Astrocyte (in vitro differentiated cells and primary cell): ENCODE results near the gene YJEFN3. TPM values are rescaled to one million over a fixed set of nuclear protein-coding genes. Genes with fewer than 3 reads are reported as not detected.

Experiments used
- DNase-seq: peaks from one replicate; pipeline ENCODE4 v3.0.0-alpha.2; 2010; ENCODE audit warnings: low read depth
- FAIRE-seq: peaks from 2 replicates; lab custom pipeline; 2011; peaks lifted over from hg19 to GRCh38; lab: Jason Lieb, UNC
- H2AFZ ChIP-seq: 2 replicates; pipeline ENCODE4 v1.6.0; 2012; ENCODE audit warnings: low read depth, low read length, inconsistent platforms
- H3K27ac ChIP-seq: 2 replicates; pipeline ENCODE4 v1.5.1; 2011; ENCODE audit warnings: low read depth, low read length, inconsistent platforms
- H3K27me3 ChIP-seq: 2 replicates; pipeline ENCODE4 v1.6.0; 2011; ENCODE audit warnings: low read length, inconsistent platforms; ENCODE audit not compliant: insufficient read depth
- H3K36me3 ChIP-seq: 2 replicates; pipeline ENCODE4 v1.5.1; 2011; ENCODE audit warnings: low read length, inconsistent platforms; ENCODE audit not compliant: insufficient read depth
- H3K4me1 ChIP-seq: 2 replicates; pipeline ENCODE4 v1.5.1; 2011; ENCODE audit warnings: low read length, inconsistent platforms; ENCODE audit not compliant: insufficient read depth
- H3K4me2 ChIP-seq: 2 replicates; pipeline ENCODE4 v1.6.0; 2012; ENCODE audit warnings: low read length, inconsistent platforms
- H3K4me3 ChIP-seq: 2 replicates; pipeline ENCODE4 v1.5.1; 2011; ENCODE audit warnings: low read depth, mild to moderate bottlenecking, low read length, inconsistent platforms; ENCODE audit not compliant: insufficient read depth
- H3K79me2 ChIP-seq: 2 replicates; pipeline ENCODE4 v1.6.0; 2012; ENCODE audit warnings: mild to moderate bottlenecking, low read length, inconsistent platforms; ENCODE audit not compliant: insufficient read depth
- H3K9ac ChIP-seq: 2 replicates; pipeline ENCODE4 v1.6.0; 2012; ENCODE audit warnings: mild to moderate bottlenecking, low read length, inconsistent platforms
- H3K9me3 ChIP-seq: 2 replicates; pipeline ENCODE4 v1.5.1; 2012; ENCODE audit warnings: low read depth, mild to moderate bottlenecking, low read length, inconsistent platforms; ENCODE audit not compliant: insufficient read depth
- H4K20me1 ChIP-seq: 2 replicates; pipeline ENCODE4 v1.6.0; 2012; ENCODE audit warnings: low read length, inconsistent platforms; ENCODE audit not compliant: insufficient read depth
- H3K27ac Mint-ChIP-seq: one replicate; pipeline ENCODE4 v1.8.0; 2021; ENCODE audit warnings: mild to moderate bottlenecking, mixed read lengths; ENCODE audit not compliant: unreplicated experiment
- H3K27me3 Mint-ChIP-seq: one replicate; pipeline ENCODE4 v1.8.0; 2021; ENCODE audit warnings: low read depth, mixed read lengths; ENCODE audit not compliant: unreplicated experiment
- H3K36me3 Mint-ChIP-seq: one replicate; pipeline ENCODE4 v1.8.0; 2021; ENCODE audit warnings: low read depth, mixed read lengths; ENCODE audit not compliant: unreplicated experiment
- H3K4me1 Mint-ChIP-seq: one replicate; pipeline ENCODE4 v1.8.0; 2021; ENCODE audit warnings: low read depth, mixed read lengths; ENCODE audit not compliant: unreplicated experiment
- H3K4me3 Mint-ChIP-seq: one replicate; pipeline ENCODE4 v1.8.0; 2021; ENCODE audit warnings: mild to moderate bottlenecking, moderate library complexity, mixed read lengths; ENCODE audit not compliant: unreplicated experiment
- H3K9me3 Mint-ChIP-seq: one replicate; pipeline ENCODE4 v1.8.0; 2021; ENCODE audit warnings: mild to moderate bottlenecking, mixed read lengths; ENCODE audit not compliant: unreplicated experiment
- CTCF ChIP-seq: IDR thresholded peaks from 2 replicates; pipeline ENCODE4 v1.5.1; 2011; ENCODE audit warnings: low read depth, mild to moderate bottlenecking, inconsistent platforms, low read length, moderate library complexity; ENCODE audit not compliant: insufficient read depth
- EZH2 ChIP-seq: IDR thresholded peaks from 2 replicates; pipeline ENCODE4 v1.6.1; 2012; ENCODE audit warnings: mild to moderate bottlenecking, low read length, inconsistent platforms; ENCODE audit not compliant: insufficient read depth
- total RNA-seq: library from RNA; stranded (reverse); gene quantifications from 2 replicates; pipeline ENCODE4 v1.2.1, GENCODE V29; 2021

YJEFN3 gene
- total RNA-seq, 1 donor from 2014 or later, result 9.8 TPM

- peaks cover 16% of the 10 kb centered on the region for H3K36me3 Mint-ChIP-seq
- H4K20me1 ChIP-seq, result peaks cover 16% of the 10 kb centered on the region
- H3K79me2 ChIP-seq, result no peaks in the 10 kb centered on the region
- H3K27ac Mint-ChIP-seq, result no peak overlapping the region
- TF ChIP-seq EZH2 (no peak), CTCF (no peak)
- H3K4me2 ChIP-seq, result no peak overlapping the region
- no peak for FAIRE-seq
- no peaks in the 10 kb centered on the region for H3K4me1 ChIP-seq
- H3K9ac ChIP-seq, result no peak overlapping the region
- H3K4me3 ChIP-seq, result no peak overlapping the region
- H3K36me3 ChIP-seq, result peaks cover 31% of the 10 kb centered on the region
- H3K9me3 ChIP-seq, result no peaks in the 10 kb centered on the region
- no peak for DNase-seq
- no peak overlapping the region for H2AFZ ChIP-seq
- H3K27ac ChIP-seq, result no peak overlapping the region
- no peak overlapping the region for H3K4me3 Mint-ChIP-seq
- H3K27me3 Mint-ChIP-seq, result no peaks in the 10 kb centered on the region
- no peaks in the 10 kb centered on the region for H3K27me3 ChIP-seq
- H3K9me3 Mint-ChIP-seq, result no peaks in the 10 kb centered on the region
- H3K4me1 Mint-ChIP-seq, result no peaks in the 10 kb centered on the region
Measured at GRCh38 chr19:19504754-19505668, 23.7 kb upstream of the YJEFN3 start.

GRCh38 chr19:19505669-19506326 is 22.9 kb upstream of the YJEFN3 start:
- H3K9ac ChIP-seq, result no peak overlapping the region
- H3K4me3 ChIP-seq, result no peak overlapping the region
- H2AFZ ChIP-seq, result no peak overlapping the region
- no peak overlapping the region for H3K4me3 Mint-ChIP-seq
- H3K4me1 ChIP-seq, result no peaks in the 10 kb centered on the region
- DNase-seq, result no peak
- H3K27ac Mint-ChIP-seq, result no peak overlapping the region
- H3K79me2 ChIP-seq, result no peaks in the 10 kb centered on the region
- no peaks in the 10 kb centered on the region for H3K27me3 Mint-ChIP-seq
- no peaks in the 10 kb centered on the region for H3K27me3 ChIP-seq
- H3K9me3 ChIP-seq, result no peaks in the 10 kb centered on the region
- H3K27ac ChIP-seq, result no peak overlapping the region
- H3K4me2 ChIP-seq, result no peak overlapping the region
- peaks cover 16% of the 10 kb centered on the region for H4K20me1 ChIP-seq
- no peak for FAIRE-seq
- no peaks in the 10 kb centered on the region for H3K4me1 Mint-ChIP-seq
- H3K36me3 ChIP-seq, result peaks cover 28% of the 10 kb centered on the region
- H3K36me3 Mint-ChIP-seq, result peaks cover 18% of the 10 kb centered on the region
- no peak for TF ChIP-seq CTCF
- no peak for TF ChIP-seq EZH2
- no peaks in the 10 kb centered on the region for H3K9me3 Mint-ChIP-seq
